ENCODE measurements around the gene PRKAG1.

PRKAG1 gene

GRCh38 chr12:48972213-48972951 lies 46.2 kb downstream of the PRKAG1 start:
- TF ChIP-seq CTCF (IDR thresholded peaks at IDR 0.05): no peak

GRCh38 chr12:48970702-48971334 lies 47.8 kb downstream of the PRKAG1 start:
- TF ChIP-seq CTCF (IDR thresholded peaks at IDR 0.05): no peak

- TF ChIP-seq CTCF (IDR thresholded peaks at IDR 0.05): no peak
Observed at GRCh38 chr12:48969833-48970701, 48.5 kb downstream of the PRKAG1 start.

- no peak for TF ChIP-seq CTCF (IDR thresholded peaks at IDR 0.05)
Observed at GRCh38 chr12:48969160-48969771, 49.3 kb downstream of the PRKAG1 start.

GRCh38 chr12:48968467-48968866 lies 50.1 kb downstream of the PRKAG1 start:
- no peak for TF ChIP-seq CTCF (IDR thresholded peaks at IDR 0.05)

- TF ChIP-seq CTCF (IDR thresholded peaks at IDR 0.05): no peak
Observed at GRCh38 chr12:48967991-48968390, 50.6 kb downstream of the PRKAG1 start.

GRCh38 chr12:48966177-48966895 lies 52.2 kb downstream of the PRKAG1 start:
- no peak for TF ChIP-seq CTCF (IDR thresholded peaks at IDR 0.05)

Data from LNCAP (cell line).